PC-9 (cell line): Measurements from ENCODE around the gene PAPOLA. TPM values are rescaled to one million over a fixed set of nuclear protein-coding genes. Genes with fewer than 3 reads are reported as not detected.

ENCODE experiments used
- BruUV-seq: library from RNA; stranded (reverse); fragments of 400-500 nt; replicated peaks from 2 replicates; lab custom pipeline; 2021; lab: Mats Ljungman, UMichigan
- CTCF ChIA-PET: fragments of 300-600 bp; sonication (Branson Sonifier 250); formaldehyde crosslinking; loops from one replicate; lab custom pipeline; 2022; ENCODE audit warnings: antibody characterized with exemption; lab: Charles Lee
- POLR2A ChIA-PET: fragments of 300-600 bp; sonication (Branson Sonifier 250); formaldehyde crosslinking; loops from one replicate; lab custom pipeline; 2022; ENCODE audit warnings: antibody characterized with exemption; ENCODE audit not compliant: unreplicated experiment; lab: Charles Lee
- DNase-seq, 2 experiments: peaks; one replicate each; pipeline versions ENCODE4 v3.0.0 to v3.0.0-alpha.2; 2015 to 2022; ENCODE audit warnings: mixed read lengths in 1 of 2
- H2AFZ ChIP-seq: fragments of 200-600 bp; sonication (generic); 2 replicates; pipeline ENCODE4 v1.8.1; 2017; ENCODE audit warnings: antibody characterized with exemption
- H3F3A ChIP-seq: fragments of 200-600 bp; sonication (generic); 2 replicates; pipeline ENCODE4 v1.8.1; 2017; ENCODE audit warnings: antibody characterized with exemption, mild to moderate bottlenecking, low read depth; ENCODE audit not compliant: insufficient read depth
- H3K27ac ChIP-seq: fragments of 200-600 bp; sonication (generic); 2 replicates; pipeline ENCODE4 v1.6.1; 2016; ENCODE audit warnings: mixed run types
- H3K27me3 ChIP-seq: fragments of 200-600 bp; sonication (generic); 2 replicates; pipeline ENCODE4 v1.6.1; 2016; ENCODE audit warnings: low read depth, mixed run types; ENCODE audit not compliant: insufficient read depth
- H3K36me3 ChIP-seq: fragments of 200-600 bp; sonication (generic); 2 replicates; pipeline ENCODE4 v1.6.1; 2016; ENCODE audit warnings: low read depth, mixed run types
- H3K4me1 ChIP-seq: fragments of 200-600 bp; sonication (generic); replicated peaks from 2 replicates; pipeline ENCODE4 v1.6.1; 2016; ENCODE audit warnings: mixed run types; ENCODE audit not compliant: insufficient read depth
- H3K4me2 ChIP-seq: fragments of 200-600 bp; sonication (generic); 2 replicates; pipeline ENCODE4 v1.6.1; 2017; ENCODE audit warnings: mixed run types
- H3K4me3 ChIP-seq: fragments of 200-600 bp; sonication (generic); 2 replicates; pipeline ENCODE4 v1.6.1; 2016; ENCODE audit warnings: mixed run types
- H3K79me2 ChIP-seq: fragments of 200-600 bp; sonication (generic); 2 replicates; pipeline ENCODE4 v1.6.1; 2017; ENCODE audit warnings: low read depth, mixed run types
- H3K9me2 ChIP-seq: fragments of 200-600 bp; sonication (generic); 2 replicates; pipeline ENCODE4 v1.8.1; 2017; ENCODE audit warnings: mild to moderate bottlenecking; ENCODE audit not compliant: insufficient read depth
- H3K9me3 ChIP-seq: fragments of 200-600 bp; sonication (generic); 2 replicates; pipeline ENCODE4 v1.8.1; 2016; ENCODE audit warnings: low read depth; ENCODE audit not compliant: insufficient read depth
- H4K20me1 ChIP-seq: fragments of 200-600 bp; sonication (generic); 2 replicates; pipeline ENCODE4 v1.8.1; 2017; ENCODE audit not compliant: insufficient read depth
- CTCF ChIP-seq: fragments of 200-600 bp; sonication (generic); conservative IDR thresholded peaks from 2 replicates; pipeline ENCODE4 v1.6.1; 2017; ENCODE audit warnings: mixed run types, antibody characterized with exemption, mild to moderate bottlenecking, moderate library complexity
- EZH2 ChIP-seq: fragments of 200-600 bp; sonication (generic); IDR thresholded peaks from 2 replicates; pipeline ENCODE4 v1.8.0; 2017; ENCODE audit warnings: antibody characterized with exemption, low read depth
- intact Hi-C: fragments of 100-400 bp; cut with micrococcal nuclease; formaldehyde crosslinking; loops from one replicate; pipeline ENCODE4 v1.10.0; 2022; ENCODE audit not compliant: unreplicated experiment
- total RNA-seq: library from RNA; stranded (reverse); gene quantifications from 2 replicates; pipeline ENCODE4 v1.2.3, GENCODE V29; 2021

Gene PAPOLA
- total RNA-seq, 1 experiment from 2014 or later, result 68.4 TPM

GRCh38 chr14:96525452-96525851 lies 23.3 kb downstream of the PAPOLA start:
- DNase-seq, result no peak
- no TSS peak for BruUV-seq
- TF ChIP-seq EZH2, result no peak
- no peak for TF ChIP-seq CTCF
- Histone ChIP-seq H3K4me3 (no peak overlapping the region), H3K27me3 (no peaks in the 10 kb centered on the region), H3K27ac (no peak overlapping the region), H3K4me1 (no peaks in the 10 kb centered on the region), H4K20me1 (peaks cover 11% of the 10 kb centered on the region; the same call in 1 of the 2 replicates), H3K9me2 (no peaks in the 10 kb centered on the region), H3K79me2 (0 out of 2 replicates have a peak, but pooled peaks cover 15% of the 10 kb centered on the region), H3K4me2 (no peak overlapping the region), H3K36me3 (no peaks in the 10 kb centered on the region; the same call in 1 of the 2 replicates), H3F3A (no peaks in the 10 kb centered on the region), H3K9me3 (no peaks in the 10 kb centered on the region), H2AFZ (no peak overlapping the region)
- ChIA-PET POLR2A (no interaction called here), CTCF (no interaction called here)
- intact Hi-C loops, result no loop called here

- Histone ChIP-seq H3K9me2 (no peaks in the 10 kb centered on the region), H3K79me2 (no peaks in the 10 kb centered on the region), H3K27me3 (no peaks in the 10 kb centered on the region), H3K4me1 (no peaks in the 10 kb centered on the region), H4K20me1 (peaks cover 8% of the 10 kb centered on the region; the same call in 1 of the 2 replicates), H3K4me3 (no peak overlapping the region), H3K36me3 (0 out of 2 replicates have a peak, but pooled peaks cover 3% of the 10 kb centered on the region), H3K4me2 (no peak overlapping the region), H3K9me3 (no peaks in the 10 kb centered on the region), H3K27ac (no peak overlapping the region), H3F3A (no peaks in the 10 kb centered on the region), H2AFZ (no peak overlapping the region)
- intact Hi-C loops, result no loop called here
- CTCF ChIA-PET, result no interaction called here
- BruUV-seq, result no TSS peak
- POLR2A ChIA-PET, result no interaction called here
- TF ChIP-seq EZH2 (no peak), CTCF (no peak)
- DNase-seq, result no peak
Measured at GRCh38 chr14:96532632-96533031, 30.4 kb downstream of the PAPOLA start.

GRCh38 chr14:96536807-96537206 lies 34.6 kb downstream of the PAPOLA start:
- no peak for DNase-seq
- ChIA-PET CTCF (no interaction called here), POLR2A (no interaction called here)
- Histone ChIP-seq H3F3A (no peaks in the 10 kb centered on the region), H3K4me3 (no peak overlapping the region), H3K27ac (no peak overlapping the region), H3K27me3 (no peaks in the 10 kb centered on the region), H2AFZ (no peak overlapping the region), H3K79me2 (no peaks in the 10 kb centered on the region), H3K9me3 (no peaks in the 10 kb centered on the region), H3K4me1 (no peaks in the 10 kb centered on the region), H3K9me2 (no peaks in the 10 kb centered on the region), H3K36me3 (0 out of 2 replicates have a peak, but pooled peaks cover under 1% of the 10 kb centered on the region), H3K4me2 (no peak overlapping the region), H4K20me1 (no peaks in the 10 kb centered on the region)
- TF ChIP-seq CTCF, result no peak
- no peak for TF ChIP-seq EZH2
- intact Hi-C loops, result no loop called here
- no TSS peak for BruUV-seq
